GM23338 (cell line): Measurements from ENCODE around the gene OR10C1. TPM values are rescaled to one million over a fixed set of nuclear protein-coding genes. Genes with fewer than 3 reads are reported as not detected.

Source experiments
- ATAC-seq: fragments of 200-7000 bp; cut with Tn5 transposase; 3 replicates; pipeline ENCODE4 v1.9.1; 2020
- DNase-seq: peaks from one replicate; pipeline ENCODE4 v3.0.0-alpha.2; 2015; ENCODE audit warnings: low spot score
- H2AFZ ChIP-seq: fragments of 200-600 bp; sonication (generic); 2 replicates; pipeline ENCODE4 v1.8.0; 2016; ENCODE audit warnings: antibody characterized with exemption, mild to moderate bottlenecking, moderate library complexity
- H3F3A ChIP-seq: fragments of 200-600 bp; sonication (generic); replicated peaks from 2 replicates; pipeline ENCODE4 v1.8.0; 2017; ENCODE audit warnings: antibody characterized with exemption, mixed run types, low read depth
- H3K27ac ChIP-seq: fragments of 200-600 bp; sonication (generic); 2 replicates; pipeline ENCODE4 v1.6.1; 2016; ENCODE audit warnings: low read depth
- H3K27me3 ChIP-seq: fragments of 200-600 bp; sonication (generic); 2 replicates; pipeline ENCODE4 v1.8.0; 2016; ENCODE audit warnings: mild to moderate bottlenecking, mixed run types, moderate library complexity; ENCODE audit not compliant: insufficient read depth
- H3K36me3 ChIP-seq: fragments of 200-600 bp; sonication (generic); 2 replicates; pipeline ENCODE4 v1.8.0; 2016; ENCODE audit warnings: mild to moderate bottlenecking; ENCODE audit not compliant: insufficient read depth
- H3K4me1 ChIP-seq: fragments of 200-600 bp; sonication (generic); 2 replicates; pipeline ENCODE4 v1.8.0; 2016; ENCODE audit warnings: mild to moderate bottlenecking, moderate library complexity; ENCODE audit not compliant: insufficient read depth
- H3K4me2 ChIP-seq: fragments of 200-600 bp; sonication (generic); 2 replicates; pipeline ENCODE4 v1.7.1; 2017; ENCODE audit warnings: mixed run types
- H3K4me3 ChIP-seq: fragments of 200-600 bp; sonication (generic); 2 replicates; pipeline ENCODE4 v1.6.1; 2016; ENCODE audit warnings: mixed run types
- H3K79me2 ChIP-seq: fragments of 200-600 bp; sonication (generic); replicated peaks from 2 replicates; pipeline ENCODE4 v1.8.0; 2017; ENCODE audit warnings: mild to moderate bottlenecking; ENCODE audit not compliant: insufficient read depth
- H3K9me2 ChIP-seq: fragments of 200-600 bp; sonication (generic); 2 replicates; pipeline ENCODE4 v1.8.0; 2017; ENCODE audit not compliant: insufficient read depth
- H4K20me1 ChIP-seq: fragments of 200-600 bp; sonication (generic); replicated peaks from 2 replicates; pipeline ENCODE4 v1.8.0; 2017; ENCODE audit warnings: mild to moderate bottlenecking; ENCODE audit not compliant: insufficient read depth
- H3K27ac Mint-ChIP-seq: 2 replicates; pipeline ENCODE4 v1.8.0; 2020; ENCODE audit warnings: inconsistent platforms, mild to moderate bottlenecking, moderate library complexity, mixed read lengths
- H3K27me3 Mint-ChIP-seq: 3 replicates; pipeline ENCODE4 v1.8.0; 2022; ENCODE audit warnings: low read depth, mild to moderate bottlenecking, moderate library complexity, mixed read lengths, inconsistent platforms; ENCODE audit not compliant: insufficient read depth, poor library complexity
- H3K36me3 Mint-ChIP-seq: 3 replicates; pipeline ENCODE4 v1.8.0; 2021; ENCODE audit warnings: low read depth, mild to moderate bottlenecking, inconsistent platforms, moderate library complexity, mixed read lengths
- H3K4me1 Mint-ChIP-seq: 3 replicates; pipeline ENCODE4 v1.8.0; 2020; ENCODE audit warnings: mild to moderate bottlenecking, inconsistent platforms, mixed read lengths
- H3K4me3 Mint-ChIP-seq: 3 replicates; pipeline ENCODE4 v1.8.0; 2021; ENCODE audit warnings: moderate library complexity, mild to moderate bottlenecking, inconsistent platforms, mixed read lengths
- H3K9me3 Mint-ChIP-seq: 3 replicates; pipeline ENCODE4 v1.8.0; 2020; ENCODE audit warnings: moderate library complexity, mild to moderate bottlenecking, inconsistent platforms, mixed read lengths
- CTCF ChIP-seq, 2 experiments: fragments of 200-600 bp in 1 of 2; sonication (generic) in 1 of 2; conservative IDR thresholded peaks; 2 replicates each; pipeline versions ENCODE4 v1.5.1 to v1.6.1; 2016 to 2017; ENCODE audit warnings: antibody characterized with exemption in 2 of 2, low read depth in 2 of 2, mild to moderate bottlenecking in 2 of 2, moderate library complexity in 1 of 2
- ETS1 ChIP-seq: IDR thresholded peaks from 2 replicates; pipeline ENCODE4 v1.6.1; 2016; ENCODE audit warnings: antibody characterized with exemption
- JUNB ChIP-seq: IDR thresholded peaks from one replicate; pipeline ENCODE4 v1.6.1; 2016; ENCODE audit warnings: antibody characterized with exemption; ENCODE audit not compliant: unreplicated experiment
- NANOG ChIP-seq: IDR thresholded peaks from 2 replicates; pipeline ENCODE4 v1.6.1; 2016; ENCODE audit warnings: antibody characterized with exemption, borderline replicate concordance
- ZNF331 ChIP-seq: fragments of 250-450 bp; sonication (Bioruptor Pico); IDR thresholded peaks from 2 replicates; pipeline ENCODE4 v1.5.0; 2020; ENCODE audit warnings: low read depth, mild to moderate bottlenecking, moderate library complexity
- ZNF462 ChIP-seq: fragments of 250-450 bp; sonication (Bioruptor Pico); IDR thresholded peaks from 2 replicates; pipeline ENCODE4 v1.5.0; 2020; ENCODE audit warnings: mild to moderate bottlenecking, moderate library complexity
- polyA plus RNA-seq: library from polyadenylated mRNA; unstranded; fragments of >200 nt; fragmentation: Nextera tagmentation; extraction: Ambion mirVana; gene quantifications from 2 replicates; pipeline ENCODE4 v1.2.1, GENCODE V29; 2016
- total RNA-seq: library from RNA; depleted of rRNA; stranded (reverse); fragments of >200 nt; shearing (Covaris generic); gene quantifications from 2 replicates; pipeline ENCODE4 v1.2.3, GENCODE V29; 2014
- TF ChIP-seq, protein P1 (sequence below): IDR thresholded peaks from one replicate; pipeline ENCODE4 v1.6.1; 2018; ENCODE audit warnings: antibody characterized with exemption; ENCODE audit not compliant: unreplicated experiment

The OR10C1 gene
- total and polyA plus RNA-seq, 2 experiments from 2014 or later, result not detected

DNA sequence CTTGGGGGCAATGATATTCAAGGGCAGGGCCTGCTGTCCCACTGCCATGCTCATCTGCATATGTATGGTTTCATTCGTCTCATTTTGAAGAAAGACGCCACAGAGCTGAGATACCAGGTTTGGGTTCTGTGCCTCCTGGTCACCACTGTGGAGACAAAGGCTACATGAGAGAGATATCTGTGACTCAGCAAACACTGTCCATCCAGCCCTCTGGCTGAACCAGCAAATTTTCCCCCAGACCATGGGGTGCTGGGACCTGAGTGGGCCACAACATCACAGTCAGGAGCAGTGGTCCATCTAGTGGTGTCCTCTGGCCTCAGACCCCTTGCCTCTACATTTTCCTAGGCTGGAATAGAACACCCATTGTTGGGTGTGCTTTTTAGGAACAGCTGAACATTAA is 48.6 kb downstream of the OR10C1 start, which contains the start of gene MAS1L (continued):
- TF ChIP-seq CTCF (conservative IDR thresholded peaks at IDR 0.05; ENCODE audit: low read depth in 2 of 2), result no peak; a peak in 1 of 4 replicates
- TF ChIP-seq NANOG, result no peak

GRCh38 chr6:29488874-29489273 is 49.8 kb downstream of the OR10C1 start:
- DNase-seq (no peak), ATAC-seq (no peak)
- Histone ChIP-seq H3K27me3 (no peaks in the 10 kb centered on the region), H3K4me3 (no peak overlapping the region), H3K36me3 (no peaks in the 10 kb centered on the region), H4K20me1 (no peaks in the 10 kb centered on the region), H2AFZ (no peak overlapping the region), H3K4me2 (no peak overlapping the region), H3K4me1 (no peaks in the 10 kb centered on the region), H3F3A (no peaks in the 10 kb centered on the region), H3K79me2 (no peaks in the 10 kb centered on the region), H3K9me2 (peaks cover 22% of the 10 kb centered on the region), H3K27ac (no peak overlapping the region)
- no peaks in the 10 kb centered on the region for H3K36me3 Mint-ChIP-seq
- no peaks in the 10 kb centered on the region for H3K9me3 Mint-ChIP-seq
- peaks cover 5% of the 10 kb centered on the region for H3K4me1 Mint-ChIP-seq
- TF ChIP-seq ETS1, result no peak
- TF ChIP-seq ZNF331 (CRISPR knock-in tag), result no peak
- TF ChIP-seq JUNB, result no peak
- TF ChIP-seq ZNF462 (CRISPR knock-in tag), result no peak
- TF ChIP-seq, protein P1, sequence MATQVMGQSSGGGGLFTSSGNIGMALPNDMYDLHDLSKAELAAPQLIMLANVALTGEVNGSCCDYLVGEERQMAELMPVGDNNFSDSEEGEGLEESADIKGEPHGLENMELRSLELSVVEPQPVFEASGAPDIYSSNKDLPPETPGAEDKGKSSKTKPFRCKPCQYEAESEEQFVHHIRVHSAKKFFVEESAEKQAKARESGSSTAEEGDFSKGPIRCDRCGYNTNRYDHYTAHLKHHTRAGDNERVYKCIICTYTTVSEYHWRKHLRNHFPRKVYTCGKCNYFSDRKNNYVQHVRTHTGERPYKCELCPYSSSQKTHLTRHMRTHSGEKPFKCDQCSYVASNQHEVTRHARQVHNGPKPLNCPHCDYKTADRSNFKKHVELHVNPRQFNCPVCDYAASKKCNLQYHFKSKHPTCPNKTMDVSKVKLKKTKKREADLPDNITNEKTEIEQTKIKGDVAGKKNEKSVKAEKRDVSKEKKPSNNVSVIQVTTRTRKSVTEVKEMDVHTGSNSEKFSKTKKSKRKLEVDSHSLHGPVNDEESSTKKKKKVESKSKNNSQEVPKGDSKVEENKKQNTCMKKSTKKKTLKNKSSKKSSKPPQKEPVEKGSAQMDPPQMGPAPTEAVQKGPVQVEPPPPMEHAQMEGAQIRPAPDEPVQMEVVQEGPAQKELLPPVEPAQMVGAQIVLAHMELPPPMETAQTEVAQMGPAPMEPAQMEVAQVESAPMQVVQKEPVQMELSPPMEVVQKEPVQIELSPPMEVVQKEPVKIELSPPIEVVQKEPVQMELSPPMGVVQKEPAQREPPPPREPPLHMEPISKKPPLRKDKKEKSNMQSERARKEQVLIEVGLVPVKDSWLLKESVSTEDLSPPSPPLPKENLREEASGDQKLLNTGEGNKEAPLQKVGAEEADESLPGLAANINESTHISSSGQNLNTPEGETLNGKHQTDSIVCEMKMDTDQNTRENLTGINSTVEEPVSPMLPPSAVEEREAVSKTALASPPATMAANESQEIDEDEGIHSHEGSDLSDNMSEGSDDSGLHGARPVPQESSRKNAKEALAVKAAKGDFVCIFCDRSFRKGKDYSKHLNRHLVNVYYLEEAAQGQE, result no peak
- TF ChIP-seq NANOG, result no peak
- no peak overlapping the region for H3K27ac Mint-ChIP-seq
- no peak overlapping the region for H3K4me3 Mint-ChIP-seq
- H3K27me3 Mint-ChIP-seq, result peaks cover 5% of the 10 kb centered on the region
